Epithelial cell of proximal tubule (primary cell): ENCODE measurements around the gene KRT8. TPM values are rescaled to one million over a fixed set of nuclear protein-coding genes. Genes with fewer than 3 reads are reported as not detected.

ENCODE experiments used
- DNase-seq: peaks from one replicate; pipeline ENCODE4 v3.0.0-alpha.2; 2011; ENCODE audit warnings: low read depth
- H3K4me3 ChIP-seq: 2 replicates; pipeline ENCODE4 v1.5.1; 2011; ENCODE audit warnings: low read depth, mild to moderate bottlenecking, low read length
- CTCF ChIP-seq: conservative IDR thresholded peaks from 2 replicates; pipeline ENCODE4 v1.5.1; 2012; ENCODE audit warnings: low read depth, mild to moderate bottlenecking, low read length
- total RNA-seq: library from RNA; depleted of rRNA; stranded (reverse); fragments of >200 nt; gene quantifications from 2 replicates; pipeline ENCODE4 v1.2.3, GENCODE V29; 2015

Gene KRT8
- total RNA-seq, 1 donor from 2014 or later = 1,207 TPM

GRCh38 chr12:52924764-52925716 is 20.2 kb upstream of the KRT8 start:
- TF ChIP-seq CTCF = no peak
- DNase-seq = no peak
- H3K4me3 ChIP-seq = no peak overlapping the region

- TF ChIP-seq CTCF = no peak
These were observed 16.8 kb upstream of the KRT8 start for GRCh38 chr12:52921488-52922165.

GRCh38 chr12:52920937-52921336 is 16.1 kb upstream of the KRT8 start:
- no peak for TF ChIP-seq CTCF

More at GRCh38 chr12:52921488-52922165, 16.8 kb upstream of the KRT8 start:
- H3K4me3 ChIP-seq = no peak overlapping the region
- DNase-seq = no peak

GRCh38 chr12:52918784-52919183 is 13.9 kb upstream of the KRT8 start:
- TF ChIP-seq CTCF = no peak
- no peak overlapping the region for H3K4me3 ChIP-seq
- no peak for DNase-seq

More at GRCh38 chr12:52920937-52921336, 16.1 kb upstream of the KRT8 start:
- no peak for DNase-seq
- H3K4me3 ChIP-seq = no peak overlapping the region

- TF ChIP-seq CTCF = no peak
- no peak for DNase-seq
- no peak overlapping the region for H3K4me3 ChIP-seq
These were observed 13.5 kb upstream of the KRT8 start for GRCh38 chr12:52918351-52918750.

GRCh38 chr12:52917800-52918199 is 12.9 kb upstream of the KRT8 start:
- TF ChIP-seq CTCF = no peak
- no peak for DNase-seq
- no peak overlapping the region for H3K4me3 ChIP-seq
